Neutrophil (primary cell): Measurements from ENCODE around the gene GPSM1.

ENCODE experiments used
- H3K27ac ChIP-seq: fragments of 200-600 bp; sonication (generic); 2 replicates; pipeline ENCODE4 v1.5.1; 2016; ENCODE audit warnings: mild to moderate bottlenecking, moderate library complexity
- H3K27me3 ChIP-seq: fragments of 200-600 bp; sonication (generic); 2 replicates; pipeline ENCODE4 v1.6.0; 2016; ENCODE audit warnings: mild to moderate bottlenecking
- H3K36me3 ChIP-seq: fragments of 200-600 bp; sonication (generic); 2 replicates; pipeline ENCODE4 v1.5.1; 2017
- H3K4me1 ChIP-seq, 2 experiments: fragments of 200-600 bp in 1 of 2; sonication (generic) in 1 of 2; 1 replicate in 1 of 2; 2 replicates in 1 of 2; pipeline versions ENCODE4 v1.5.1 to v1.6.1; 2013 to 2016; ENCODE audit warnings: low read depth in 1 of 2, low read length in 1 of 2, mild to moderate bottlenecking in 1 of 2, moderate library complexity in 1 of 2; ENCODE audit not compliant: control insufficient read depth in 1 of 2, insufficient read depth in 1 of 2
- H3K4me3 ChIP-seq, 2 experiments: fragments of 200-600 bp in 1 of 2; sonication (generic) in 1 of 2; 1 replicate in 1 of 2; 2 replicates in 1 of 2; pipeline ENCODE4 v1.5.1; 2013 to 2016; ENCODE audit warnings: low read depth in 1 of 2, low read length in 1 of 2, mild to moderate bottlenecking in 1 of 2, moderate library complexity in 1 of 2
- H3K9me3 ChIP-seq: fragments of 200-600 bp; sonication (generic); 2 replicates; pipeline ENCODE4 v1.5.1; 2016
- CTCF ChIP-seq: fragments of 200-600 bp; sonication (generic); IDR thresholded peaks from 2 replicates; pipeline ENCODE4 v1.5.1; 2016; ENCODE audit warnings: antibody characterized with exemption

Gene GPSM1

GRCh38 chr9:136304981-136305380 is 22.4 kb upstream of the GPSM1 start:
- Histone ChIP-seq H3K27me3 (peaks cover 52% of the 10 kb centered on the region), H3K9me3 (no peaks in the 10 kb centered on the region), H3K27ac (no peak overlapping the region), H3K4me1 (no peaks in the 10 kb centered on the region), H3K36me3 (no peaks in the 10 kb centered on the region), H3K4me3 (no peak overlapping the region)
- no peak for TF ChIP-seq CTCF

GRCh38 chr9:136305804-136306203 is 21.5 kb upstream of the GPSM1 start:
- Histone ChIP-seq H3K27ac (no peak overlapping the region), H3K9me3 (no peaks in the 10 kb centered on the region), H3K4me3 (no peak overlapping the region), H3K36me3 (no peaks in the 10 kb centered on the region), H3K4me1 (no peaks in the 10 kb centered on the region), H3K27me3 (peaks cover 60% of the 10 kb centered on the region)
- TF ChIP-seq CTCF, result no peak

- Histone ChIP-seq H3K9me3 (no peaks in the 10 kb centered on the region), H3K27ac (no peak overlapping the region), H3K4me1 (no peaks in the 10 kb centered on the region), H3K4me3 (no peak overlapping the region), H3K36me3 (no peaks in the 10 kb centered on the region), H3K27me3 (peaks cover 67% of the 10 kb centered on the region)
- no peak for TF ChIP-seq CTCF
These were observed 20.8 kb upstream of the GPSM1 start for GRCh38 chr9:136306211-136307208.

- Histone ChIP-seq H3K9me3 (no peaks in the 10 kb centered on the region), H3K36me3 (no peaks in the 10 kb centered on the region), H3K4me3 (no peak overlapping the region), H3K4me1 (no peaks in the 10 kb centered on the region), H3K27me3 (peaks cover 69% of the 10 kb centered on the region), H3K27ac (no peak overlapping the region)
- TF ChIP-seq CTCF, result no peak
These were observed 20.1 kb upstream of the GPSM1 start for GRCh38 chr9:136307215-136307750.

GRCh38 chr9:136308006-136308701 is 19.2 kb upstream of the GPSM1 start:
- Histone ChIP-seq H3K4me1 (no peaks in the 10 kb centered on the region), H3K9me3 (no peaks in the 10 kb centered on the region), H3K27me3 (peaks cover 69% of the 10 kb centered on the region), H3K4me3 (no peak overlapping the region), H3K27ac (no peak overlapping the region), H3K36me3 (no peaks in the 10 kb centered on the region)
- no peak for TF ChIP-seq CTCF
